SK-N-SH (cell line): ENCODE data around the gene MRPL40.

Source experiments
- CTCF ChIP-seq: fragments of 200-600 bp; sonication (generic); IDR thresholded peaks from 2 replicates; pipeline ENCODE4 v1.6.1; 2017; ENCODE audit warnings: antibody characterized with exemption, mild to moderate bottlenecking, moderate library complexity
- POLR2AphosphoS5 ChIP-seq: IDR thresholded peaks from 2 replicates; pipeline ENCODE4 v1.6.1; 2012; ENCODE audit warnings: low read depth, low read length
- REST ChIP-seq: IDR thresholded peaks from 2 replicates; pipeline ENCODE4 v1.6.1; 2012; ENCODE audit warnings: mild to moderate bottlenecking, low read depth, low read length, moderate library complexity
- TAF1 ChIP-seq: IDR thresholded peaks from 2 replicates; pipeline ENCODE4 v1.6.1; 2012; ENCODE audit warnings: low read depth, mild to moderate bottlenecking, low read length, moderate library complexity, borderline replicate concordance

GRCh38 chr22:19453718-19454117 is 21.4 kb downstream of the MRPL40 start:
- TF ChIP-seq REST (no peak), POLR2AphosphoS5 (no peak), CTCF (no peak), TAF1 (no peak)
